ENCODE results near the gene DNAJC18.

The DNAJC18 gene

DNA sequence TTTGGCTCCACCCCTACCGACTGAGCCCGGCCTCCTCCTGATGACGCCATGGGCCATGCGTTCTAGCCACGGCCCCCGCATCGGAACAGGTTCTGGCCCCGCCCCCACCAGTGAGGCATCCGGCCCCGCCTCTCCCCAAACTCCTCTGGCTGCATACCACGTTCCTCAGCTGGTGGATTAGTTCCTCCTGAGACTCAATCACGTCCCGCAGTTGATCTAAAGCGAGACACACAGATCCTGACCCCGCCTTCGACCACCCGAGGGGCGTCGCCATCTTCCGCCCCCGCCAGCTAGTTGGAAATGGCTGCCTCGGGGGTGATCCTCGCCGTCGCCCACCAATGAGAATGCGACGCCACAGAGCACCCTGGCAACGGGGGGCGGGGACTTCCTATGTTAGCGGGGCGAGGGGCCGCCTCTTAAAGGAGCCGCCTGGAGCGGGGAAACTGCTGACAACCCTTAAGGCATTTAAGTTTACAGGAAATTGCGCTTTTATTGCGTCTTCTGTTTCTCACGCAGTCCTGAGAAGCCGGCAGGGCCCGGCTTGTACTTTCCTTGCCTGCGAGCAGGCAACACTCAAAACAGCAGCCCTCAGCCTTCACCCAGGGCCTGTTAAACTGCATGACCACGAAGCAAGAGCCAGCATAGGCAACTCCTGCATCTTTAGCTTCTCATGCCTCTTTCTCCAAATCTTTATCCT lies 35.4 kb downstream of the DNAJC18 start, which contains the start of gene SPATA24:
TSS of gene SPATA24 (minus strand) at position 303 of the 697 bp plus-strand sequence. CDS start at position 274, 29 bp downstream.
- peak; percentile 96 for DNase-seq (ENCODE audit: low read depth in 2 of 2)

GRCh38 chr5:139403418-139403786 lies 35.9 kb downstream of the DNAJC18 start:
- DNase-seq (ENCODE audit: low read depth in 2 of 2), result no peak

- DNase-seq (ENCODE audit: low read depth in 2 of 2), result no peak
Observed at GRCh38 chr5:139402561-139403158, 36.7 kb downstream of the DNAJC18 start.

GRCh38 chr5:139401546-139401945 lies 37.8 kb downstream of the DNAJC18 start:
- no peak for DNase-seq (ENCODE audit: low read depth in 2 of 2)

- DNase-seq (ENCODE audit: low read depth in 2 of 2), result no peak
Observed at GRCh38 chr5:139399501-139400121, 39.7 kb downstream of the DNAJC18 start.

- no peak for DNase-seq (ENCODE audit: low read depth in 2 of 2)
Observed at GRCh38 chr5:139397921-139398320, 41.4 kb downstream of the DNAJC18 start.

DNA sequence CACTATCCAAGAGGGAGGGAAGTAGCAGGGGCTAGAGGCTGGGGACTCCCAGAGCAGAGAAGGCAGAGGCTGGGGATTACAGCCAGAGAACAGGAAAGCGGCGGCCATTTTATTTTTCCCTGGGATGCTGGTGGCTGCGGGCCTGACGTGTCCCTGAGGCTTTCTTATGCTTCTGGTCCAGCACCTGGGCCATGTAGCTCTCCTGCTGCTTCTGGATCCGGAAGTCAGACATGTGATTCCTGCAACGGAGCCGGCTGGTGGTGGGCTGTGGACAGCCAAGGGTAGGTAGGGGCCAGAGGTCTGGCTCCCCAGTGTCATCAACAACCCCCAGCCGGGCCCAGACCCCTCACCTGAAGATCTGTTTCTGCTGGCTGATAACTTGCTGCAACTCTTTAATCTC lies 42.6 kb downstream of the DNAJC18 start:
- DNase-seq (ENCODE audit: low read depth in 2 of 2), result no peak

DNA sequence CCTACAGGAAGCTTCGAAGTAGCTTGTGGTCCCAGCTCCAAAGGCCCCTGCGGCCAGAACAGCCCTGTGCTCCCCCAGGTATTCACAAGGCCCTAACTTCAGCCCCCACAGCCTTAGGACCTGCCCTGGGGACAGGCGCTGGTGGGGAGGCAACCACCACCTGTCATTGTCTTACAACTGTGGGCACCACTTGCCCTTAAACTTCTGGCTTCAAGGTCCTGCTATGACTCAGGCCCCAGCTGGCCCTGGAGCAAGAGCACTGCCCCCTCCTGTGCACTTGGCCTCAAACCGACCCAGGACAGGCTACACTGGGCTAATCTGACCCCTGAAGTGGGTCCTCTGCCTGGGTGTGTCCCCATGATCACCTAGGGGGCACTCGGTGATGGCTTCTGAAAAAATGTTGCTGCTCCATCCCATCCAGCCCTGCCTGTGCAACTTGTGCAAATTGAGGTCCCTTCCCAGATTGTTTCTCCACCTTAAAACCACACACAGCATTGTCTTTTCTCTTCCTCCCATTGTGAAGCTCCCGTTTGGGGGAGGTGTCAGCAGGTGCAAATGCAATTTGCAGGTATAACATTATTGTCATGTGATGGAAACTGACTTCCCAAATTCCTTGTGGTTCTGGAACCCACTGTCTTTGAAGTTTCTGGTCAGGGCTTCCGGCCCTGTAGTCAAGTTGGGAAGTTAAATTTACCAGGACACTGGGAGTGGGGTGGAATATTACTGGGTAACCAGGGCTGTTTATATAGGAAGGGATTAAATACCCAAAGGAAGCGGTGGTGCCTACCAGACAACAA lies 43.3 kb downstream of the DNAJC18 start:
- DNase-seq (ENCODE audit: low read depth in 2 of 2), result no peak

GRCh38 chr5:139394654-139395566 lies 44.4 kb downstream of the DNAJC18 start, which contains the start of gene PROB1:
Gene PROB1 (minus strand): TSS chr5:139395104. CDS start chr5:139395081, 23 bp downstream.
- no peak for DNase-seq (ENCODE audit: low read depth in 2 of 2)

DNA sequence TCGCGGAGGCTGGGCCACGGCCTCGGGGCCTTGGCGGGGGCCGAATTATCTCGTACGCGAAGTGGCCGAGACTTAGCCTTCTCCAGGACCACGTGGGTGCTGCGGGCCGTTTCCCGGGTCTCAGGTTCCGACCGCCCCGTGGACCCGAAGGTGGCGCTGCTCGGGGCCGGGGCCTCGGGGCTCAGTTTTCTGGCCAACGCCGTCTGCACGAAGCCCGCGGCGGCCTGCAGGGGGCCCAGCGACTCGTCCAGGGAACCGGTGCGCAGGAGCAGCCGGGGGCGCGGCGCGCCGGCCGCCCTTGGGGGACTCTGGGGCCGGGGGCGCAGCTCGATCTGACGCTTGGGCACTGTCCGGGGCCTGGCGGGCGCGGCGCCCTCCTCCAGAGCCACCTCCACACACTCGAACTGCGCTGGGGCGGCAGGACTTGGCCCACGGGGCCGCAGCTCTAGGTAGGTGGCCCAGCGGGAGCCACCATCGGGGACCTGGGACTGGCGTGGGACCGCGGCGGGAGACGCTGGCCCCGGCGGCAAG lies 45.1 kb downstream of the DNAJC18 start:
- no peak for DNase-seq (ENCODE audit: low read depth in 2 of 2)

DNA sequence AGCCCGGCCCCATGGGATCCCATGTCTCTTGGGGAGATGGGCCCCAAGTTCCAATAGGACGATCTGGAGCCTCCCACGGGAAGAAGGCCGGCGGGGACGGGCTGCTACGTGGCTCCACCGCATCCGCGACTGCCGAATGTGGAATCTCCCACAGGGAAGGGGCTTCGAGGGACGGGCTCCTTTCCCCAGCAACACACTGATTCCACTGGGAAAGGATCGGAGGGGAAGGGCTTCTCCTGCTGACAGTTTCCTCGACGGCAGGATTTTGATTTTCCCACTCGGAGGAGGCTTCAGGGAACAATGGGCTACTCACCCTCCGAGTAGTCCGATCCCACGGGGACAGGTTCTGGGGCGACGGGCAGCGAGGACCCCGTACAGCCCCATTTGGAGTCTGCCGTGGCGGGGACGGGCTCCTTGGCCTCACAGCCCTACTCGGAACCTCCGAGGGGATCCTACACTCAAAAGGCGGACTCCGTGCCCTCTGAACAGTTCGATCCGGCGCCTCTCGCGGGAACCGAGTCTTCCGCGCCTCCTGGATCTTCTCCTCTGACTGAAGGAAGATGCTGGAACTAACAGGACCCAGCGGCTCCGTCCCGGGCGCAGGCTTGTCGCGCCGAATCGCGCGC lies 45.7 kb downstream of the DNAJC18 start:
- no peak for DNase-seq (ENCODE audit: low read depth in 2 of 2)

DNA sequence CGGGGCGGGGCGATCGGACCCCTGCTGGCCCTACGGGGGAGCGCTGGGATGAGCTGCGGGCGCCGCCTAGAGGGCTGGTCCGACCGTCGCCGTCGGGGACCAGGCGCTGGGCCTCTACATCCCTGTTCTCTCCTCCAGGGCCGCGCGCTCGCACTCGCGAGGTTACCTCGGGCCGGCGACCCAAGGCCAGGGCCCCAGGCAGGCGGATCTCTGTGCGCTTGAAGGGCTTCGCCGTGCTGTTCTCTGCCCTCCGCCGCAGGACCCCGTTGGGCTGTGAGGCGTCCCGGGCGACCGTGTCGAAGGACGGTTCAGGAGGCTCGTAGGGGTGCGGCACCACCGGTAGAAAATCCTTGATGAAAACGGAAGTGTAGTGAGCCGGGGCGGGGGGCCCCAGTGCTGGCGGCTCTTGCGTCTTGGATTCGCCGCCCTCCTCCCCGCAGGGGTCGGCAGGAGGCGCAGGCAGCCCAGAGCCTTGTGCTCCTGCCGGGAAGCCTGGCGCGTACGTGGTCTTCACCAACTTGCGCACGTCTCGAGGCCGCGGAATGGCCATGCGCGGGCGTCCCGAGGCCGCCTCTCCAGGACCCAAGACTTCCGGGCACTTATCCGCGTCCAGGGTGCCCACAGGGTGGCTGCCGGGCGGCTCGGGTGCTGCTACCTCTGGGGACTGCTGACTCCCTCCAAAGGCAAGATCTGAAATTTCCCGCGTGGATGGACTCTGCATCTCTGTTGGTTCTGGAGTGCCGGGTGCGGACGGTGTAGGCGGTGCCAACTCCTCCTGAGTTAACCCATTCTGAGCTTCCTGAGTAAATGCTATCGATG lies 46.4 kb downstream of the DNAJC18 start:
- peak; percentile 55 to 56 for DNase-seq (ENCODE audit: low read depth in 2 of 2)

GRCh38 chr5:139392324-139392677 lies 47.0 kb downstream of the DNAJC18 start:
- DNase-seq (ENCODE audit: low read depth in 2 of 2), result no peak

DNA sequence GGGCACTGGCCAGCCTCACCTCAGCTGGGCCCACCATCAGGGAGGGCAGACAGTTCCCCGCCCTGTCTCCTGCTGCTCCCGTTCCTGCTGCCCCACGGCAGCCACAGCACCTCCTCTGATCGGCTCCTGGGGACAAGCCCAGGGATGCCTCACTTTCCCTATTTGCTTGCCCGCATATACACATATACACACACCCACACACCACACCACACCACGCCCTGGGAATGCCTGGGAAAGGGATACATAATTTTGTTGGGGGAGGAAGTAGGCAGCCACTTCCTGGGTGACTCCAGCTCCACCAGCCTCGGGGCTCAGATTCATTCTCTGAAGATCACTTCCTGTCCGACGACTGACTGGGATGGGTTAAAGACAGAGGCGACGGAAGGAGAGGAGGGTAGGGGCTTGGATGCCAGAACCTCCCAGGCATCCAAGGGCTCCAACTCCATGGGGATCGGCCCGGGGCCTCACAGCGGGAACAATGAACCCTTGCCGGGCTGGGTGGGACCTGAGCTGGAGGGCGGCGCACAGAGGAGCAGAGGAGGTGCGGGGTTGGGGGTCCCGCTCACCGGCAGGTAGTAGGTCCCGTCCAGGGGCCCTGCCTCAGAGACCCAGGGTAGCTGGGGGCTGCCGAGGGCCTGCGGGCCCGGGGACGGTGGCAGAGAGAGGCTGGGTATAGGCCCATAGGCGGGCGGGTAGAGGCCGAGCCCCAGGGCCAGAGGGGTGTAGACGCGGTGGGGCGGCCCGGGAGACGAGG lies 47.6 kb downstream of the DNAJC18 start:
- DNase-seq (ENCODE audit: low read depth in 2 of 2), result no peak

- DNase-seq (ENCODE audit: low read depth in 2 of 2), result no peak
Observed at GRCh38 chr5:139390639-139391569, 48.4 kb downstream of the DNAJC18 start.

- peak; percentile 43 to 53 for DNase-seq (ENCODE audit: low read depth in 2 of 2)
Observed at GRCh38 chr5:139389701-139390638, 49.4 kb downstream of the DNAJC18 start, which contains the start of gene MZB1. Gene MZB1 (minus strand): TSS chr5:139389913. CDS start chr5:139389856, 57 bp downstream.
